ENCODE results near the gene DENND1B.

DNA sequence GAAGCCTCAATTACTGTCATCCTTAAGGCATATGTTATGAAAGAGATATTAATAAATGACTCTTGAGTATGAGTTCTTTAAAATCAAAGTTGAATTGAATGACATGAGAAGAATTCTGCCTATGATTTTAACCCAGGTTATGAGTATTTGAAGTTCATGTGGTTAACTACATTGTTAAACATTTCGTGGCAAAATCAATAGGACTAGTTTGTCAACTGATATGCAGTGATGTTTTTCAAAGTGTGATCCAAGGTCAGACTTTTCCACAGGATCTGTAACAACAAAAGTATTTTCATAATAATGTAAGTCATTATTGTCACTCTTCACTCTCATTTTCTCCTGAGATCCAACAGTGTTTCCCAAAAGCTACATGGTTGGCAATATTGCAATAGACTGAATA, 189.5 kb downstream of the DENND1B start:
- no peak for TF ChIP-seq EZH2 (IDR thresholded peaks at IDR 0.05; ENCODE audit: insufficient read depth, poor library complexity, severe bottlenecking)
- TF ChIP-seq EZH2phosphoT487 (IDR thresholded peaks at IDR 0.05; ENCODE audit: insufficient read depth, low read depth): no peak
